ENCODE results near the gene ARMC3.
"Not testable (repeated sequence)": the region's sequence is repeated elsewhere in the genome, so short reads cannot be mapped to it uniquely, and the experiment has no call there.

GRCh38 chr10:22909673-22910072 lies 18.2 kb upstream of the ARMC3 start:
- TF ChIP-seq, protein P1, sequence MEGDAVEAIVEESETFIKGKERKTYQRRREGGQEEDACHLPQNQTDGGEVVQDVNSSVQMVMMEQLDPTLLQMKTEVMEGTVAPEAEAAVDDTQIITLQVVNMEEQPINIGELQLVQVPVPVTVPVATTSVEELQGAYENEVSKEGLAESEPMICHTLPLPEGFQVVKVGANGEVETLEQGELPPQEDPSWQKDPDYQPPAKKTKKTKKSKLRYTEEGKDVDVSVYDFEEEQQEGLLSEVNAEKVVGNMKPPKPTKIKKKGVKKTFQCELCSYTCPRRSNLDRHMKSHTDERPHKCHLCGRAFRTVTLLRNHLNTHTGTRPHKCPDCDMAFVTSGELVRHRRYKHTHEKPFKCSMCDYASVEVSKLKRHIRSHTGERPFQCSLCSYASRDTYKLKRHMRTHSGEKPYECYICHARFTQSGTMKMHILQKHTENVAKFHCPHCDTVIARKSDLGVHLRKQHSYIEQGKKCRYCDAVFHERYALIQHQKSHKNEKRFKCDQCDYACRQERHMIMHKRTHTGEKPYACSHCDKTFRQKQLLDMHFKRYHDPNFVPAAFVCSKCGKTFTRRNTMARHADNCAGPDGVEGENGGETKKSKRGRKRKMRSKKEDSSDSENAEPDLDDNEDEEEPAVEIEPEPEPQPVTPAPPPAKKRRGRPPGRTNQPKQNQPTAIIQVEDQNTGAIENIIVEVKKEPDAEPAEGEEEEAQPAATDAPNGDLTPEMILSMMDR (conservative IDR thresholded peaks at IDR 0.05 in 1 of 2, IDR thresholded peaks at IDR 0.05 in 1 of 2; ENCODE audit: extremely low read depth in 1 of 2, insufficient read depth in 1 of 2, low read depth in 1 of 2, low read length in 2 of 2), result not testable (repeated sequence)
- not testable (repeated sequence) for TF ChIP-seq EZH2 (IDR thresholded peaks at IDR 0.05; ENCODE audit: borderline replicate concordance, low read length)

Measured in mammary epithelial cell (primary cell).